ENCODE results near the gene ATP6V1C2.

ATP6V1C2 gene

DNA sequence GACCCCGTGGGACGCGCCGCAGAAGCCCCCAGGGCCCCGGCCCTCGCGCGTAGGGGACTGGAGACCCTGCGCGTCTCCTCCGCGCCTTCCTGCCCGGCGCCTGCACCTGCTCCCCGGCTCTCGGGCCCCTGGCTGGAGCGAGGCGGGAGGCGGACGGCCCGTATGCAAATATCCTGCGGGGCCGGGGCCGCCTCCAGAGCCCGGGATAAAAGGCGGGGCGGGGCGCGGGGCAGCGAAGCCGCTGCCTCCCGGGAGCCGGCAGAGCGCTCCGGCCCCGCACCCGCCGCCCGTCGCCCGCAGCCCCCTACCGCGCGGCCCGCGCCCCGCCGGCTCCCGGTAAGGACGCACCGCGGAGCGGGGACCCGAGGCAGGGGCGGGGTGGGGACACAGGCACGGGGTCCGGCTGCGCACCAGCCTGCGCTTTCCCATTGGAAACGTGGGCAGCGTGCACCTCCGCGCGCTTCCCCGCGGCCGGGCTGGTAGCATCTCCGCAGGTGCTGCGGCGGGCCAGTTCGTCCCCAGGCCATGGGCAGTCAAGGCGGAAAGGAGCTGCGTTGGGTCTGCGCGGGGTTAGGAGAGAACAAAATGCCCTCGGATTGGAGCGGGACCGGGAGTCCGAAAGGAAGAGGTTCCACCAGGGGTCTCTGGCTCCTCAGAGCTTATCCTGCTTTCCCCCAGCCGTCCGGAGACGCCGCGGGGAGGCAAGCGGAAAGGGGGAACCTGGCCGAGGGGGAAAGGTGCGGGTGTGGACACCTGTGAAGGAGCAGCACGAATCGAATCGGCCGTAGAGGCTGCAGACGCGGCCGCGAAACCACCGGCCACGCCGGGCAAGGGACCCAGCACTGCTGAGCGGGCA, at the start of gene ATP6V1C2:
Gene ATP6V1C2 (plus strand): TSS at position 235 of the 856 bp plus-strand sequence. CDS start 1,220 bp downstream, outside the sequence.
- peak within 1 kb of the TSS; percentile 85 for H3K4me2 ChIP-seq (ENCODE audit: low read length)
- H3K4me1 ChIP-seq (ENCODE audit: control insufficient read depth, low read length), result peaks cover 23% of the 10 kb centered on the region
- no peaks in the 10 kb centered on the region for H3K9me2 ChIP-seq (replicated peaks; ENCODE audit: control insufficient read depth, low read length)
- H3K27me3 ChIP-seq (ENCODE audit: control insufficient read depth, low read length), result peaks cover 69% of the 10 kb centered on the region
- H3K79me2 ChIP-seq (ENCODE audit: control insufficient read depth, low read length), result no peaks in the 10 kb centered on the region
- TF ChIP-seq EZH2phosphoT487 (IDR thresholded peaks at IDR 0.05; ENCODE audit: borderline replicate concordance, low read length), result peak; percentile 95; the same call in 1 of the 2 replicates
- TF ChIP-seq, protein P1, sequence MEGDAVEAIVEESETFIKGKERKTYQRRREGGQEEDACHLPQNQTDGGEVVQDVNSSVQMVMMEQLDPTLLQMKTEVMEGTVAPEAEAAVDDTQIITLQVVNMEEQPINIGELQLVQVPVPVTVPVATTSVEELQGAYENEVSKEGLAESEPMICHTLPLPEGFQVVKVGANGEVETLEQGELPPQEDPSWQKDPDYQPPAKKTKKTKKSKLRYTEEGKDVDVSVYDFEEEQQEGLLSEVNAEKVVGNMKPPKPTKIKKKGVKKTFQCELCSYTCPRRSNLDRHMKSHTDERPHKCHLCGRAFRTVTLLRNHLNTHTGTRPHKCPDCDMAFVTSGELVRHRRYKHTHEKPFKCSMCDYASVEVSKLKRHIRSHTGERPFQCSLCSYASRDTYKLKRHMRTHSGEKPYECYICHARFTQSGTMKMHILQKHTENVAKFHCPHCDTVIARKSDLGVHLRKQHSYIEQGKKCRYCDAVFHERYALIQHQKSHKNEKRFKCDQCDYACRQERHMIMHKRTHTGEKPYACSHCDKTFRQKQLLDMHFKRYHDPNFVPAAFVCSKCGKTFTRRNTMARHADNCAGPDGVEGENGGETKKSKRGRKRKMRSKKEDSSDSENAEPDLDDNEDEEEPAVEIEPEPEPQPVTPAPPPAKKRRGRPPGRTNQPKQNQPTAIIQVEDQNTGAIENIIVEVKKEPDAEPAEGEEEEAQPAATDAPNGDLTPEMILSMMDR (IDR thresholded peaks at IDR 0.05; ENCODE audit: low read depth, low read length, poor library complexity, severe bottlenecking), result no peak
- H3K9me3 ChIP-seq (ENCODE audit: control insufficient read depth, insufficient read depth, low read length), result no peaks in the 10 kb centered on the region
- H3K27ac ChIP-seq (ENCODE audit: low read depth, low read length), result no peak within 1 kb of the TSS
- H4K20me1 ChIP-seq (ENCODE audit: control insufficient read depth, insufficient read depth, low read depth, low read length), result no peaks in the 10 kb centered on the region
- peaks cover 6% of the 10 kb centered on the region; the same call in 1 of the 2 replicates for H3F3A ChIP-seq (ENCODE audit: control insufficient read depth, insufficient read depth)
- H3K4me3 ChIP-seq (ENCODE audit: low read length), result peak within 1 kb of the TSS; percentile 73
- H3K36me3 ChIP-seq (ENCODE audit: control insufficient read depth, low read length), result no peaks in the 10 kb centered on the region

DNA sequence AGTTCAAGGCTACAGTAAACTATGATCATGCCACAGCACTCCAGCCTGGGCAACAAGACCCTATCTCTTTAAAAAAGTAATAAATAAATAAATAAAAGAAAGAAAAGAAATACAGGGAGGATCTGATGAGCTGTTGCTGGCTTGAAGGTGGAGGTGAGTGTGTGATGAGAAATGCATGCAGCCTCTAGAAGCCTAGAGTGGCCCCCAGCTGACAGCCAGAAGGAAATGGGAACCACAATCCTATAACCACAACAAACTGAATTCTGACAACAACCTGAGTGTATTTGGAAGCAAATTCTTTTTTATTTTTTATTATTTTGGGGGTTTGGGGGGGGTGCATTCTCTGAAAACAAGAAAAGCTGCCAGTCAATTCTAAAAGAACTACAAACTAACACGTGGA, 46.3 kb upstream of the ATP6V1C2 start:
- no peaks in the 10 kb centered on the region for H3F3A ChIP-seq (ENCODE audit: control insufficient read depth, insufficient read depth)
- no peak overlapping the region for H3K4me2 ChIP-seq (ENCODE audit: low read length)
- no peaks in the 10 kb centered on the region for H3K9me2 ChIP-seq (replicated peaks; ENCODE audit: control insufficient read depth, low read length)
- no peaks in the 10 kb centered on the region for H3K4me1 ChIP-seq (ENCODE audit: control insufficient read depth, low read length)
- peaks cover 69% of the 10 kb centered on the region for H3K36me3 ChIP-seq (ENCODE audit: control insufficient read depth, low read length)
- peaks cover 14% of the 10 kb centered on the region for H3K79me2 ChIP-seq (ENCODE audit: control insufficient read depth, low read length)
- H4K20me1 ChIP-seq (ENCODE audit: control insufficient read depth, insufficient read depth, low read depth, low read length), result no peaks in the 10 kb centered on the region
- no peaks in the 10 kb centered on the region for H3K27me3 ChIP-seq (ENCODE audit: control insufficient read depth, low read length)
- H3K4me3 ChIP-seq (ENCODE audit: low read length), result no peak overlapping the region
- no peak overlapping the region for H3K27ac ChIP-seq (ENCODE audit: low read depth, low read length)
- no peaks in the 10 kb centered on the region for H3K9me3 ChIP-seq (ENCODE audit: control insufficient read depth, insufficient read depth, low read length)
- TF ChIP-seq, protein P1 (IDR thresholded peaks at IDR 0.05; ENCODE audit: low read depth, low read length, poor library complexity, severe bottlenecking), result no peak
- no peak for TF ChIP-seq EZH2phosphoT487 (IDR thresholded peaks at IDR 0.05; ENCODE audit: borderline replicate concordance, low read length)

- H3K36me3 ChIP-seq (ENCODE audit: control insufficient read depth, low read length), result peaks cover 66% of the 10 kb centered on the region
- H3K4me2 ChIP-seq (ENCODE audit: low read length), result no peak overlapping the region
- H3F3A ChIP-seq (ENCODE audit: control insufficient read depth, insufficient read depth), result no peaks in the 10 kb centered on the region
- no peaks in the 10 kb centered on the region for H3K27me3 ChIP-seq (ENCODE audit: control insufficient read depth, low read length)
- H3K4me1 ChIP-seq (ENCODE audit: control insufficient read depth, low read length), result no peaks in the 10 kb centered on the region
- no peaks in the 10 kb centered on the region for H3K9me2 ChIP-seq (replicated peaks; ENCODE audit: control insufficient read depth, low read length)
- H4K20me1 ChIP-seq (ENCODE audit: control insufficient read depth, insufficient read depth, low read depth, low read length), result no peaks in the 10 kb centered on the region
- H3K4me3 ChIP-seq (ENCODE audit: low read length), result no peak overlapping the region
- TF ChIP-seq EZH2phosphoT487 (IDR thresholded peaks at IDR 0.05; ENCODE audit: borderline replicate concordance, low read length), result no peak
- TF ChIP-seq, protein P1 (IDR thresholded peaks at IDR 0.05; ENCODE audit: low read depth, low read length, poor library complexity, severe bottlenecking), result peak; percentile 35
- H3K9me3 ChIP-seq (ENCODE audit: control insufficient read depth, insufficient read depth, low read length), result no peaks in the 10 kb centered on the region
- no peak overlapping the region for H3K27ac ChIP-seq (ENCODE audit: low read depth, low read length)
- H3K79me2 ChIP-seq (ENCODE audit: control insufficient read depth, low read length), result peaks cover 26% of the 10 kb centered on the region
Measured at GRCh38 chr2:10678225-10678624, 43.2 kb upstream of the ATP6V1C2 start.

Data from DOHH2 (cell line).